ENCODE measurements around the gene CFH. TPM values are rescaled to one million over a fixed set of nuclear protein-coding genes. Genes with fewer than 3 reads are reported as not detected.

The CFH gene
- total RNA-seq, 1 experiment from 2014 or later, result 2.2 TPM

DNA sequence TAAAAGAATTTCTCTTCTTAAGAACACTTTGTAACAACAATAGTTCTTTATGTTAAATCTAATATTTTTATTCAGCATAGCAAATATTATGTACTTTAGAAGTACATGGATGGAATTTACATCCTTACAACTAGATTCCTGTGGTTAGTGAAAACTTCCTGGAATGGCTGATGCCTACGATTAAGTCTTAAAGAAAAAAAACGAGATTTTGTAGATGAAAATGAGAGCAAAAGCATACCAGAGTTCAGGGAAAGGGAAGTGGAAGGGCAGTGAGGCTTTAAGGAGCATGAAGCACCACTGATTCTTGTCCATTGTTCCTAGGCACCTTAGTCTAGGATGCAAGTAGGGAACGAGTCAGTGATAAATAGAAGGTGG is 26.7 kb downstream of the CFH start:
- no peak for TF ChIP-seq CTCF (conservative IDR thresholded peaks at IDR 0.05; ENCODE audit: low read depth, low read length)
- no peak for TF ChIP-seq EZH2 (IDR thresholded peaks at IDR 0.05; ENCODE audit: borderline replicate concordance, low read depth, low read length, poor library complexity, severe bottlenecking)
- Histone ChIP-seq H3K27ac (ENCODE audit: low read depth, low read length, poor library complexity, severe bottlenecking) (no peak overlapping the region), H3K4me3 (ENCODE audit: low read depth, low read length, poor library complexity, severe bottlenecking) (no peak overlapping the region), H3K36me3 (ENCODE audit: insufficient read depth, low read length, poor library complexity, severe bottlenecking) (no peaks in the 10 kb centered on the region), H3K9me3 (ENCODE audit: low read depth, low read length, poor library complexity, severe bottlenecking) (no peaks in the 10 kb centered on the region), H3K4me1 (ENCODE audit: insufficient read depth, low read length, poor library complexity, severe bottlenecking) (no peaks in the 10 kb centered on the region), H3K27me3 (replicated peaks; ENCODE audit: insufficient read depth, low read depth, low read length, poor library complexity) (no peaks in the 10 kb centered on the region)
- DNase-seq (ENCODE audit: low spot score), result no peak
- no TSS peak for BruUV-seq (replicated peaks)
- intact Hi-C loops (cut with micrococcal nuclease; ENCODE audit: unreplicated experiment), result no loop called here
- ChIA-PET POLR2A (ENCODE audit: low non-redundant PET) (no interaction called here), CTCF (interaction anchor here (0.6 kb wide), 1 partner anchor 880 kb away, joined by 3 read pairs; no protein-coding TSS in a partner anchor)

GRCh38 chr1:196680107-196680506 is 28.3 kb downstream of the CFH start:
- intact Hi-C loops (cut with micrococcal nuclease; ENCODE audit: unreplicated experiment), result no loop called here
- no peak for DNase-seq (ENCODE audit: low spot score)
- Histone ChIP-seq H3K36me3 (ENCODE audit: insufficient read depth, low read length, poor library complexity, severe bottlenecking) (no peaks in the 10 kb centered on the region), H3K27ac (ENCODE audit: low read depth, low read length, poor library complexity, severe bottlenecking) (no peak overlapping the region), H3K27me3 (replicated peaks; ENCODE audit: insufficient read depth, low read depth, low read length, poor library complexity) (no peaks in the 10 kb centered on the region), H3K4me1 (ENCODE audit: insufficient read depth, low read length, poor library complexity, severe bottlenecking) (no peaks in the 10 kb centered on the region), H3K9me3 (ENCODE audit: low read depth, low read length, poor library complexity, severe bottlenecking) (no peaks in the 10 kb centered on the region), H3K4me3 (ENCODE audit: low read depth, low read length, poor library complexity, severe bottlenecking) (no peak overlapping the region)
- TF ChIP-seq CTCF (conservative IDR thresholded peaks at IDR 0.05; ENCODE audit: low read depth, low read length) (no peak), EZH2 (IDR thresholded peaks at IDR 0.05; ENCODE audit: borderline replicate concordance, low read depth, low read length, poor library complexity, severe bottlenecking) (no peak)
- POLR2A ChIA-PET (ENCODE audit: low non-redundant PET), result no interaction called here
- BruUV-seq (replicated peaks), result no TSS peak
- CTCF ChIA-PET, result no interaction called here

GRCh38 chr1:196684476-196684875 is 32.6 kb downstream of the CFH start:
- TF ChIP-seq CTCF (conservative IDR thresholded peaks at IDR 0.05; ENCODE audit: low read depth, low read length) (no peak), EZH2 (IDR thresholded peaks at IDR 0.05; ENCODE audit: borderline replicate concordance, low read depth, low read length, poor library complexity, severe bottlenecking) (no peak)
- ChIA-PET CTCF (no interaction called here), POLR2A (ENCODE audit: low non-redundant PET) (no interaction called here)
- no peak overlapping the region for H3K4me3 ChIP-seq (ENCODE audit: low read depth, low read length, poor library complexity, severe bottlenecking)
- no peak for DNase-seq (ENCODE audit: low spot score)
- no peaks in the 10 kb centered on the region for H3K36me3 ChIP-seq (ENCODE audit: insufficient read depth, low read length, poor library complexity, severe bottlenecking)
- no peaks in the 10 kb centered on the region for H3K27me3 ChIP-seq (replicated peaks; ENCODE audit: insufficient read depth, low read depth, low read length, poor library complexity)
- BruUV-seq (replicated peaks), result no TSS peak
- no peaks in the 10 kb centered on the region for H3K9me3 ChIP-seq (ENCODE audit: low read depth, low read length, poor library complexity, severe bottlenecking)
- H3K27ac ChIP-seq (ENCODE audit: low read depth, low read length, poor library complexity, severe bottlenecking), result no peak overlapping the region
- no peaks in the 10 kb centered on the region for H3K4me1 ChIP-seq (ENCODE audit: insufficient read depth, low read length, poor library complexity, severe bottlenecking)
- intact Hi-C loops (cut with micrococcal nuclease; ENCODE audit: unreplicated experiment), result no loop called here

Data from A673 (cell line).